ENCODE results near the gene ZNF862. TPM values are rescaled to one million over a fixed set of nuclear protein-coding genes. Genes with fewer than 3 reads are reported as not detected.

Gene ZNF862
- total RNA-seq, 1 experiment from 2014 or later = 1.9 TPM

GRCh38 chr7:149804106-149804505 is 34.1 kb upstream of the ZNF862 start:
- Histone ChIP-seq H4K8ac (replicated peaks; ENCODE audit: insufficient read length, low read depth, low read length) (no peak overlapping the region), H3K18ac (ENCODE audit: insufficient read length, low read depth, low read length) (no peak overlapping the region), H3K79me2 (ENCODE audit: insufficient read depth, low read length) (no peaks in the 10 kb centered on the region), H3K56ac (ENCODE audit: insufficient read length, low read depth, low read length) (no peak overlapping the region), H3K79me1 (ENCODE audit: insufficient read depth, low read depth, low read length, poor library complexity, severe bottlenecking) (no peaks in the 10 kb centered on the region), H2BK120ac (ENCODE audit: low read depth, low read length, poor library complexity, severe bottlenecking) (no peak overlapping the region), H4K91ac (ENCODE audit: insufficient read length, low read depth, low read length) (no peak overlapping the region), H4K5ac (ENCODE audit: insufficient read length, low read depth, low read length) (no peak overlapping the region), H2BK15ac (ENCODE audit: low read depth, low read length) (no peak overlapping the region), H2AFZ (ENCODE audit: low read length) (no peak overlapping the region), H3K9ac (ENCODE audit: extremely low read depth, insufficient read length, low read length) (no peak overlapping the region), H2BK5ac (ENCODE audit: insufficient read length, low read length) (no peak overlapping the region), H3K4me1 (ENCODE audit: insufficient read depth, low read length) (no peaks in the 10 kb centered on the region), H2AK5ac (ENCODE audit: insufficient read length, low read length) (no peak overlapping the region), H3K27me3 (ENCODE audit: insufficient read depth, low read length) (no peaks in the 10 kb centered on the region), H3K14ac (ENCODE audit: insufficient read depth, low read length) (no peak overlapping the region), H3K9me3 (ENCODE audit: control insufficient read depth, low read depth, low read length) (no peaks in the 10 kb centered on the region), H4K20me1 (ENCODE audit: control insufficient read depth, insufficient read depth, insufficient read length) (no peaks in the 10 kb centered on the region), H2BK20ac (ENCODE audit: low read depth, low read length, poor library complexity, severe bottlenecking) (no peak overlapping the region), H3K4me2 (ENCODE audit: insufficient read depth, insufficient read length, low read length) (no peak overlapping the region), H3K23ac (ENCODE audit: insufficient read length, low read depth, low read length) (no peak overlapping the region), H3K27ac (ENCODE audit: insufficient read length, low read depth, low read length) (no peak overlapping the region), H3K23me2 (ENCODE audit: insufficient read length, low read depth, low read length, poor library complexity, severe bottlenecking) (no peaks in the 10 kb centered on the region), H3T11ph (ENCODE audit: low read length) (no peak overlapping the region), H2BK12ac (ENCODE audit: insufficient read length, low read depth, low read length) (no peak overlapping the region), H3K4ac (ENCODE audit: low read depth, low read length) (no peak overlapping the region)
- H3K36me3 Mint-ChIP-seq (ENCODE audit: insufficient read depth in 1 of 3, low read depth in 3 of 3) = no peaks in the 10 kb centered on the region
- TF ChIP-seq CTCF (conservative IDR thresholded peaks at IDR 0.05) = no peak
- H3K4me1 Mint-ChIP-seq = peaks cover 0 to 2% of the 10 kb centered on the region in 2 experiments; a peak in 2 of 4 replicates
- no peak overlapping the region; a peak in 1 of 7 replicates for H3K27ac Mint-ChIP-seq
- H3K4me3 Mint-ChIP-seq = no peak overlapping the region
- H3K27me3 Mint-ChIP-seq (ENCODE audit: low read depth) = peaks cover 19% of the 10 kb centered on the region
- WGBS (ENCODE audit: extremely low coverage, insufficient read length, low lambda C conversion rate) = no CpG with 5 or more reads among the region's 9 CpGs
- DNase-seq = no peak
- no peaks in the 10 kb centered on the region for H3K9me3 Mint-ChIP-seq

All from H9 (cell line).